ENCODE measurements around the gene ADAMTS15. TPM values are rescaled to one million over a fixed set of nuclear protein-coding genes. Genes with fewer than 3 reads are reported as not detected.

ADAMTS15 gene
- total RNA-seq, 3 donors from 2014 or later (not counting 1 experiment from before 2014, with no cell fraction given) = 0.20 TPM; not detected in 2

GRCh38 chr11:130474637-130475400 lies 26.4 kb downstream of the ADAMTS15 start:
- H3K4me3 Mint-ChIP-seq = no peak overlapping the region
- no peaks in the 10 kb centered on the region for H3K36me3 Mint-ChIP-seq
- Histone ChIP-seq H3K4me3 (ENCODE audit: low read length) (no peak overlapping the region), H3K36me3 (ENCODE audit: control insufficient read depth, insufficient read depth, low read length) (no peaks in the 10 kb centered on the region), H3K9me3 (ENCODE audit: control insufficient read depth, insufficient read depth, low read length) (no peaks in the 10 kb centered on the region), H3K27ac (ENCODE audit: low read length) (no peak overlapping the region), H3K4me1 (ENCODE audit: control insufficient read depth, insufficient read depth, low read length) (no peaks in the 10 kb centered on the region), H3K27me3 (ENCODE audit: control insufficient read depth, insufficient read depth, low read length) (no peaks in the 10 kb centered on the region)
- no peak for ATAC-seq
- no peak for TF ChIP-seq CTCF (IDR thresholded peaks at IDR 0.05)
- intact Hi-C loops (cut with micrococcal nuclease) = no loop called here
- H3K27ac Mint-ChIP-seq = no peak overlapping the region
- DNase-seq = no peak
- H3K4me1 Mint-ChIP-seq = no peaks in the 10 kb centered on the region
- no peaks in the 10 kb centered on the region for H3K9me3 Mint-ChIP-seq
- H3K27me3 Mint-ChIP-seq (ENCODE audit: low read depth in 2 of 2) = peaks cover 3 to 10% of the 10 kb centered on the region in 2 donors
- WGBS (ENCODE audit: insufficient coverage) = 77% methylated on average over 12 of the region's 12 CpGs

GRCh38 chr11:130475426-130476053 lies 27.1 kb downstream of the ADAMTS15 start:
- Histone ChIP-seq H3K4me3 (ENCODE audit: low read length) (no peak overlapping the region), H3K27ac (ENCODE audit: low read length) (no peak overlapping the region), H3K4me1 (ENCODE audit: control insufficient read depth, insufficient read depth, low read length) (no peaks in the 10 kb centered on the region), H3K9me3 (ENCODE audit: control insufficient read depth, insufficient read depth, low read length) (no peaks in the 10 kb centered on the region), H3K36me3 (ENCODE audit: control insufficient read depth, insufficient read depth, low read length) (no peaks in the 10 kb centered on the region), H3K27me3 (ENCODE audit: control insufficient read depth, insufficient read depth, low read length) (no peaks in the 10 kb centered on the region)
- DNase-seq (no peak), ATAC-seq (no peak)
- H3K27ac Mint-ChIP-seq = no peak overlapping the region
- no peaks in the 10 kb centered on the region for H3K36me3 Mint-ChIP-seq
- 92% methylated on average over 8 of the region's 10 CpGs for WGBS (ENCODE audit: insufficient coverage)
- peaks cover 3 to 10% of the 10 kb centered on the region in 2 donors for H3K27me3 Mint-ChIP-seq (ENCODE audit: low read depth in 2 of 2)
- TF ChIP-seq CTCF (IDR thresholded peaks at IDR 0.05) = no peak
- no peaks in the 10 kb centered on the region for H3K4me1 Mint-ChIP-seq
- no peaks in the 10 kb centered on the region for H3K9me3 Mint-ChIP-seq
- no peak overlapping the region for H3K4me3 Mint-ChIP-seq
- intact Hi-C loops (cut with micrococcal nuclease) = no loop called here

- no peaks in the 10 kb centered on the region for H3K9me3 Mint-ChIP-seq
- TF ChIP-seq CTCF (IDR thresholded peaks at IDR 0.05) = no peak
- Histone ChIP-seq H3K27ac (ENCODE audit: low read length) (no peak overlapping the region), H3K9me3 (ENCODE audit: control insufficient read depth, insufficient read depth, low read length) (no peaks in the 10 kb centered on the region), H3K36me3 (ENCODE audit: control insufficient read depth, insufficient read depth, low read length) (no peaks in the 10 kb centered on the region), H3K4me3 (ENCODE audit: low read length) (no peak overlapping the region), H3K4me1 (ENCODE audit: control insufficient read depth, insufficient read depth, low read length) (no peaks in the 10 kb centered on the region), H3K27me3 (ENCODE audit: control insufficient read depth, insufficient read depth, low read length) (no peaks in the 10 kb centered on the region)
- no peaks in the 10 kb centered on the region for H3K36me3 Mint-ChIP-seq
- no peak for ATAC-seq
- peaks cover 3 to 10% of the 10 kb centered on the region in 2 donors for H3K27me3 Mint-ChIP-seq (ENCODE audit: low read depth in 2 of 2)
- no peak overlapping the region for H3K4me3 Mint-ChIP-seq
- WGBS (ENCODE audit: insufficient coverage) = 85% methylated on average over 12 of the region's 12 CpGs
- H3K4me1 Mint-ChIP-seq = no peaks in the 10 kb centered on the region
- H3K27ac Mint-ChIP-seq = no peak overlapping the region
- intact Hi-C loops (cut with micrococcal nuclease) = no loop called here
- no peak for DNase-seq
Measured at GRCh38 chr11:130476200-130476921, 27.9 kb downstream of the ADAMTS15 start.

All from natural killer cell (primary cell).